ENCODE measurements around the gene INA. TPM values are rescaled to one million over a fixed set of nuclear protein-coding genes. Genes with fewer than 3 reads are reported as not detected.

Gene INA
- total RNA-seq, 1 donor from 2014 or later = 39.6 TPM

- Histone ChIP-seq H3K27me3 (ENCODE audit: insufficient read depth, low read length) (no peaks in the 10 kb centered on the region), H3K27ac (ENCODE audit: low read depth, low read length) (no peak overlapping the region), H4K20me1 (ENCODE audit: insufficient read depth, low read length) (no peaks in the 10 kb centered on the region), H3K4me1 (ENCODE audit: insufficient read depth, low read length) (peaks cover 7% of the 10 kb centered on the region), H3K36me3 (ENCODE audit: insufficient read depth, low read length) (no peaks in the 10 kb centered on the region), H2AFZ (ENCODE audit: low read depth, low read length) (peak overlapping the region; percentile 9), H3K4me2 (ENCODE audit: low read length) (no peak overlapping the region), H3K9me3 (ENCODE audit: insufficient read depth, low read depth, low read length) (no peaks in the 10 kb centered on the region), H3K79me2 (ENCODE audit: insufficient read depth, low read length) (no peaks in the 10 kb centered on the region), H3K9ac (ENCODE audit: low read length) (no peak overlapping the region), H3K4me3 (ENCODE audit: insufficient read depth, low read depth, low read length) (no peak overlapping the region)
- FAIRE-seq (no peak), DNase-seq (ENCODE audit: low read depth) (peak; percentile 34)
- Mint-ChIP-seq H3K4me3 (ENCODE audit: unreplicated experiment) (peak overlapping the region; percentile 24), H3K27ac (ENCODE audit: unreplicated experiment) (peak overlapping the region; percentile 31), H3K4me1 (ENCODE audit: low read depth, unreplicated experiment) (peaks cover 9% of the 10 kb centered on the region), H3K9me3 (ENCODE audit: unreplicated experiment) (no peaks in the 10 kb centered on the region), H3K27me3 (ENCODE audit: low read depth, unreplicated experiment) (no peaks in the 10 kb centered on the region), H3K36me3 (ENCODE audit: low read depth, unreplicated experiment) (no peaks in the 10 kb centered on the region)
- TF ChIP-seq CTCF (IDR thresholded peaks at IDR 0.05; ENCODE audit: insufficient read depth, low read depth, low read length) (peak; percentile 22), EZH2 (IDR thresholded peaks at IDR 0.05; ENCODE audit: insufficient read depth, low read length) (no peak)
Measured at GRCh38 chr10:103238506-103239252, 38.3 kb upstream of the INA start.

GRCh38 chr10:103241262-103242011, 35.5 kb upstream of the INA start:
- FAIRE-seq = no peak
- H2AFZ ChIP-seq (ENCODE audit: low read depth, low read length) = peak overlapping the region; percentile 74
- H3K27ac ChIP-seq (ENCODE audit: low read depth, low read length) = no peak overlapping the region

More at GRCh38 chr10:103241262-103242011, 35.5 kb upstream of the INA start:
- Mint-ChIP-seq H3K36me3 (ENCODE audit: low read depth, unreplicated experiment) (no peaks in the 10 kb centered on the region), H3K27ac (ENCODE audit: unreplicated experiment) (peak overlapping the region; percentile 77), H3K4me1 (ENCODE audit: low read depth, unreplicated experiment) (peaks cover 11% of the 10 kb centered on the region), H3K9me3 (ENCODE audit: unreplicated experiment) (no peaks in the 10 kb centered on the region), H3K27me3 (ENCODE audit: low read depth, unreplicated experiment) (no peaks in the 10 kb centered on the region), H3K4me3 (ENCODE audit: unreplicated experiment) (no peak overlapping the region)
- TF ChIP-seq CTCF (IDR thresholded peaks at IDR 0.05; ENCODE audit: insufficient read depth, low read depth, low read length) (no peak), EZH2 (IDR thresholded peaks at IDR 0.05; ENCODE audit: insufficient read depth, low read length) (no peak)
- Histone ChIP-seq H3K9ac (ENCODE audit: low read length) (no peak overlapping the region), H3K4me2 (ENCODE audit: low read length) (no peak overlapping the region), H3K4me1 (ENCODE audit: insufficient read depth, low read length) (peaks cover 7% of the 10 kb centered on the region), H3K27me3 (ENCODE audit: insufficient read depth, low read length) (no peaks in the 10 kb centered on the region), H4K20me1 (ENCODE audit: insufficient read depth, low read length) (no peaks in the 10 kb centered on the region), H3K9me3 (ENCODE audit: insufficient read depth, low read depth, low read length) (no peaks in the 10 kb centered on the region), H3K79me2 (ENCODE audit: insufficient read depth, low read length) (no peaks in the 10 kb centered on the region), H3K4me3 (ENCODE audit: insufficient read depth, low read depth, low read length) (no peak overlapping the region), H3K36me3 (ENCODE audit: insufficient read depth, low read length) (no peaks in the 10 kb centered on the region)
- peak; percentile 31 for DNase-seq (ENCODE audit: low read depth)
